ENCODE measurements around the gene FAM78A.

The FAM78A gene

DNA sequence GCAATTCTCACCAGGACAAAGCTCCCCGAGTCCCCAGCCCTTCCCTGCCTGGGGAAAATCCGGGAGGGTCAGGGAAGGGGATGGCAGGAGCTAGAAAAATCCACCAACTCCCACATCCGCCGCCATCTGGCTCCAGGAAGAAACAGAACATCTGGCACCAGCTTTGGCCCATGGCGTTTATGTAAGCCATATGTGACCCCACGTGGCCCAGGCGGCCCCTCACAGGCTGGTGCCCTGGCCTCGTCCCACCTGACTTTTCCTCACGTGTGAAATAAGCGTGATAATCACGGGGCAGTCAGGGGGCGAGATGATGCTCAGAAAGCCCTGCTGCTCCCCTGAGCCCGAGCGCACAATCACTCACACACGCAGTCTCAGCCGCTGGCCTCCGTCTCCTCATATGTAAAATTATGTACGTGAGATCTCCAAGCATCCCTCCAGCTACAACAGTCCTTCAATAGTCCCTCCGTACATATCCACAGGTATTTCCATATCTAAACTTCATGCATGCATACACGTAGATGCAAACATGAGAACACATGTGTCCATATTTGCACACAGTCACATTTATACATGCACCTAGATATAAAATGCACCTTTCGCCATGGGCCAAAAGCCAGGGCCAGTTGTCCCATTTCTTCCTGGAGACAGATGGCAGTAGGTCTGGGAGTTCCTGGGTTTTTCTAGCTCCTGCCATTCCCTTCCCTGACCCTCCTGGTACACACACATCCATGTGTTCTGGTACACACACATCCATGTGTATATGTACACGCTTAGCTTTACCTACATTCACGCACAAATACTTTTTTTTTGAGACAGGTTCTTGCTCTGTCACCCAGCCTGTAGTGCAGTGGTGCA is 42.1 kb upstream of the FAM78A start:
- no peak for DNase-seq (ENCODE audit: extremely low spot score)
- ChIA-PET POLR2A (interaction anchor here (0.5 kb wide), 1 partner anchor 53 kb away, joined by 4 read pairs; no protein-coding TSS in a partner anchor), CTCF (interaction anchor here (2.7 kb wide), 1 partner anchor 17 kb away, joined by 11 read pairs; no protein-coding TSS in a partner anchor)
- TF ChIP-seq, protein P1, sequence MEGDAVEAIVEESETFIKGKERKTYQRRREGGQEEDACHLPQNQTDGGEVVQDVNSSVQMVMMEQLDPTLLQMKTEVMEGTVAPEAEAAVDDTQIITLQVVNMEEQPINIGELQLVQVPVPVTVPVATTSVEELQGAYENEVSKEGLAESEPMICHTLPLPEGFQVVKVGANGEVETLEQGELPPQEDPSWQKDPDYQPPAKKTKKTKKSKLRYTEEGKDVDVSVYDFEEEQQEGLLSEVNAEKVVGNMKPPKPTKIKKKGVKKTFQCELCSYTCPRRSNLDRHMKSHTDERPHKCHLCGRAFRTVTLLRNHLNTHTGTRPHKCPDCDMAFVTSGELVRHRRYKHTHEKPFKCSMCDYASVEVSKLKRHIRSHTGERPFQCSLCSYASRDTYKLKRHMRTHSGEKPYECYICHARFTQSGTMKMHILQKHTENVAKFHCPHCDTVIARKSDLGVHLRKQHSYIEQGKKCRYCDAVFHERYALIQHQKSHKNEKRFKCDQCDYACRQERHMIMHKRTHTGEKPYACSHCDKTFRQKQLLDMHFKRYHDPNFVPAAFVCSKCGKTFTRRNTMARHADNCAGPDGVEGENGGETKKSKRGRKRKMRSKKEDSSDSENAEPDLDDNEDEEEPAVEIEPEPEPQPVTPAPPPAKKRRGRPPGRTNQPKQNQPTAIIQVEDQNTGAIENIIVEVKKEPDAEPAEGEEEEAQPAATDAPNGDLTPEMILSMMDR (IDR thresholded peaks at IDR 0.05; ENCODE audit: control extremely low read depth, extremely low read depth, low read depth, missing control alignments), result no peak

DNA sequence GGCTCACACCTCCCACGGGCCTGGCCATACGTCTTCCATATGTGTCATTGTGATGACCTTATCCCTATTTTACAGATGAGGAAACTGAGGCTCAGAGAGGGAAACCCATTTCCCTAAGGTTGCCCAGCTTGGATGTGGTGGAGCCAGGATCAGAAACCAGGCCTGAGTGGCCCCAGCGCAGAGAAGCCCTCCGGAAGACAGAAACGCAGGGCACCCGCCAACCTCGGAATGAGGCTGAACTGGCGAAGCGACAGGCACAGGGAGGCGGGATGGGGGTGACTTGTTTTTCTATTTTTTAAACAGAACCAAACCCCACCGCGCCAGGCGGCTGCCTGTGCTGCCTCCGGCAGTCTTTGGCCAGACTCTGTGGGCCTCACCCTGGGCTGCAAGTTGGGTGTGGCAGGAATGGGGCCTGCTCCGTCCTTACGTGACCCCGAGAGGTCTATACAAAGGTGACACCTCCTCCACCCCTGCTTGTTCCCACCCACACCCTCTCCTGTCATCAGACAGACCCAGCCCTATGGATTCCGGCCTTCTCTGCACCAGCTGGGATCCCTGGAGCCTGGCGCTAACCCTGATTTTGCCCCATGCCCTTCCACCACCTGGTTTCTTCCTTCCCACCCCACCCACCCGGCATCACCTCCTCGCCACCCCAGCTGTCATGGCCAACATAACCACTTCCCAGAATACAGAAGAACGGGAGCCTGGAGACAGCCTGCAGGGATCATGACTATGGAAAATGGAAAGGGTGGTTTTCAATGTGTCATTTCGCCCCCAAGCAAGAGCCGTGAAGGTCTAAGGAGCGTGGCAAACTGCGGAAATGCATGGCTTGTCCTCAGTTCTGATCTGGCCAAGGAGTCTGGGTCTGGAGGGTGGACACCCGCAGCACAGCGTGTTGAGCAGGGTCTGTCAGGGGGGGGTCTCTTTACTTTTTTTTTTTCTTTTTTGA is 36.8 kb upstream of the FAM78A start:
- POLR2A ChIA-PET, result no interaction called here
- CTCF ChIA-PET, result no interaction called here
- DNase-seq (ENCODE audit: extremely low spot score), result no peak
- TF ChIP-seq, protein P1 (IDR thresholded peaks at IDR 0.05; ENCODE audit: control extremely low read depth, extremely low read depth, low read depth, missing control alignments), result no peak

DNA sequence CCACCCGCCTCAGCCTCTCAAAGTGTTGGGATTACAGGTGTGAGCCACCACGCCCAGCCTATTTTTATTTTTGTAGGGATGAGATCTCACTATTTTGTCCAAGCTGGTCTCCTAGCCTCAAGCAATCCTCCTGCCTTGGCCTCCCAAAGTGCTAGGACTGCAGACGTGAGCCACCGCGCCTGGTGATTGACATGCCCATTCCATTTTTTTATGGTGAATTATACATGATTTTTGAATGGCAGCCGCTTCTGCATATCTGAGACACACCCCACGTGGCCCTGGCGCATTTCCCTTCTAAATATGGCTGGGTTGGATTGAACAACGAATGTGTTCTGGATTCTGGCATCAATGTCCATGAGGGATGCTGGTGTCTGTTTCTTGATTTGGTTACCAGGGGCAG is 35.9 kb upstream of the FAM78A start:
- no peak for DNase-seq (ENCODE audit: extremely low spot score)
- CTCF ChIA-PET, result interaction anchor here (1.3 kb wide), 1 partner anchor 25 kb away, joined by 3 read pairs; no protein-coding TSS in a partner anchor
- TF ChIP-seq, protein P1 (IDR thresholded peaks at IDR 0.05; ENCODE audit: control extremely low read depth, extremely low read depth, low read depth, missing control alignments), result no peak
- POLR2A ChIA-PET, result no interaction called here

DNA sequence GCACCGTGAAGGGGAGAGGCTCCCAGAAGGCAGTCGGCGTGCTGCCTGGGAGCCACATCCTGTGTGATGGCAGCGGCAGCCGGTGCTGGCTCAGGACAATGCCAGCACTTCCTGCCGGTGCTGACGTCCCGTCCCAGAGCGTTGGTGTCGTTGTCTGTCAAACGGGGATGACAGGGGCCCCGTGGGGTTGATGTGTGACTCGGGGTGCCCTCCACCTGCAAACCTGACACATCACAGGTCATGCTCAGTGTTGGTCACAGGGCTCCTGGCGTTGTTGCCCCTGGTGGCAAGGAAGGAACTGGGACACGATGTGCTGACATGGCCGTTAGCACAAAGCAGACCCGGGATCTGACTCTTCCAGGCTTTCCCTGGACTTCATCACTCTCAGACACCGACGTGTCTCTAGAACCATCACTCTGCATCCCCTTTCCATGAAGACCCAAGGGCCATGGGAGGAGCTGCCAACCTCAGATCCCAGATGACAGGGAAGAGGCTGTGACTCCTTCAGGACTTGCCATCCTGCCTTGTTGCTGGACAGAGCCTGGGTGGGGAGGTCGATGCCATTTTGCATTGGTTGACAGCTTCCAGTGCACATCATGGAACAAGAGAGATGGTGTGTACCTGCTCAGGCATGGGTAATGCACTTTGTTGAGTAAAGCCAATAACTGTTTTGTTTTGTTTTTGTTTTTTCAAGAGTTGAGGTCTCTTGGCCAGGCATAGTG is 34.7 kb upstream of the FAM78A start:
- TF ChIP-seq, protein P1 (IDR thresholded peaks at IDR 0.05; ENCODE audit: control extremely low read depth, extremely low read depth, low read depth, missing control alignments), result no peak
- POLR2A ChIA-PET, result no interaction called here
- CTCF ChIA-PET, result interaction anchor here (1.3 kb wide), 1 partner anchor 26 kb away, joined by 3 read pairs; no protein-coding TSS in a partner anchor
- no peak for DNase-seq (ENCODE audit: extremely low spot score)

DNA sequence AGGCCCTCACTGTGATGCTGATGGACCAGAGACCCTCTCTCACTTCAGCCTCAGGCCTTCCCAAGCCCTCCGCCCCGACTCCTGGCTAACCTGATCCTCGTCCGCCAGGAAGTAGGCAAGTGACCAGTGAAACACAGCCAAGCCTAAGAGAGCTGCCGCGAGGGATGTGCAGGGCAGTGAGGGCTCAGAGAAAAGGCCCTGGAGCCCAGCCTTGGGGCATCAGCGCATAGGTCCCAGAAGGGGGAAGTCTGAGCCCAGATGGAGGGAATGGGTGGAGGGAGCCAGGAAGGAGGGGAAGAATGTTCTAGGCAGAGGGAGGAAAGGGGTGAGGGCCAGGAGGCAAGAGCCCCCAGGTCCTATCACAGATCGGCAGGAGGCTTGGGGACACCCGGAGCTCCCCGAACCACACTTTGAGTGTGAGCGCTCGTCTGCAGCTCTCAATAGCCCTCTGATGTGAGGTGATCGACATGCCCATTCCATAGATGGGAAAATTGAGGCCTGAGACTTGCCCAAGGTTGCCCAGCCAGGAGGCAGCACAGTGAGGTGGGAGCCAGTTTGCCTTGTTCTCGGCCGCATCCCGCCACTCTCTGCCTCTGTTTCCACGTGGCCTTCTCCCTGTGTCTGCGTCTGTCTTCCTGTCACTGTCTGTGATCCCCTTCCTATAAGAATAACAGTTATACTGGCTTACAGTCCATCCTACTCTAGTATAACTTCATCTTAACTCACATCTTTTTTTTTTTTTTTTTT is 33.4 kb upstream of the FAM78A start:
- ChIA-PET CTCF (interaction anchor here (1.5 kb wide), 1 partner anchor 20 kb away, joined by 3 read pairs; no protein-coding TSS in a partner anchor), POLR2A (no interaction called here)
- TF ChIP-seq, protein P1 (IDR thresholded peaks at IDR 0.05; ENCODE audit: control extremely low read depth, extremely low read depth, low read depth, missing control alignments), result no peak
- DNase-seq (ENCODE audit: extremely low spot score), result no peak
